GM21576 (cell line): ENCODE results near the gene TRIO.

Source experiments
- ATAC-seq: cut with Tn5 transposase; IDR thresholded peaks from one replicate; pipeline ENCODE4 v1.9.1; 2021; ENCODE audit warnings: mild to moderate bottlenecking, moderate library complexity; ENCODE audit not compliant: unreplicated experiment

Gene TRIO

GRCh38 chr5:14402424-14402823 lies 259.3 kb downstream of the TRIO start:
- ATAC-seq, result no peak

GRCh38 chr5:14404780-14405179 lies 261.6 kb downstream of the TRIO start:
- ATAC-seq, result no peak

GRCh38 chr5:14405267-14405666 lies 262.1 kb downstream of the TRIO start:
- no peak for ATAC-seq

DNA sequence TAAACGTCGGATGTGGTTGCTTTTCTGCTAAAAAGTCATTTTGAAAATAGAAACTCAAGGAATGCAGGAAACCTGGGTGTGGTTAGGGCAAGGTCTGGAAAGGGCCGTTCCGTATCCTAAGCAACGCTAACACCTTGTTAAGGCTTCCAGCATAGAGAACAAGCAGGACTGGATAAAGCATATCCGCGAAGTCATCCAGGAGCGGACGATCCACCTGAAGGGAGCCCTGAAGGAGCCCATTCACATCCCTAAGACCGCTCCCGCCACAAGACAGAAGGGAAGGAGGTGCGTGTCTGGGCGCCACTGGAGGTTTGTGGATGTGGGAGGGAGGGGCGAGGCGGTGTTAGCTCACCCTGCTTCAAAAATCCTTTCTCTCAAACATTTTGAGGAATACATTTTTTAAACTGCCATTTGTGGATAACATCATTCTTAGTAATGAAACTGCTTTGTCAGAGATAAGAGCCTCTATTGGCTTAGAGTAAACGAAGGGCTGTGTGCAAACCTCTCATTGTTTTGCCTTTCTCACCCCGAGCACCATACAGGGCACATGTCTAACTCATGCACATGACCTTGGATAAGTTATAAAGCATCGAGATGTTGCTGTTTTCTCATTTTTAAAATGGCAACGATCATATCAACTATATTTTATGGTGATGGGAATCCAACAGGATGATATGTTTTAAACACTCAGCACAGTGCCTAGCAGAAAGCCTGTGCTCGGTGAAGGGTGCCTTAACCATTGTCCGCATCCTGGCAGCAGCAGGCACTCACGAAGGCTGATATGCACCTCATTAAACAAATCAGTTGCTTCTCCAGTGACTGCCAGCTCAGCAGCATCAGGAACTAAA lies 262.8 kb downstream of the TRIO start:
- ATAC-seq, result no peak

DNA sequence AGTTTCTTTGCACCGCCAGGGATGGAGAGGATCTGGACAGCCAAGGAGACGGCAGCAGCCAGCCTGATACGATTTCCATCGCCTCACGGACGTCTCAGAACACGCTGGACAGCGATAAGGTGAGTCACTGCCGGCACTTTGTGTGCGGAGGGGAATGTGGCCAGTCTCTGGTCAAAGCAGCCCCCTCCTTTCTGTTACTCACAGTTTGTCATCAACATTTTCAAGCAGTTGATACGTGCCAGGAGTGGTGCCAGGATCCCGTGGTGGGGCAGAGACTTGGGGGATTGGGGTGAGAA lies 263.4 kb downstream of the TRIO start:
- no peak for ATAC-seq

DNA sequence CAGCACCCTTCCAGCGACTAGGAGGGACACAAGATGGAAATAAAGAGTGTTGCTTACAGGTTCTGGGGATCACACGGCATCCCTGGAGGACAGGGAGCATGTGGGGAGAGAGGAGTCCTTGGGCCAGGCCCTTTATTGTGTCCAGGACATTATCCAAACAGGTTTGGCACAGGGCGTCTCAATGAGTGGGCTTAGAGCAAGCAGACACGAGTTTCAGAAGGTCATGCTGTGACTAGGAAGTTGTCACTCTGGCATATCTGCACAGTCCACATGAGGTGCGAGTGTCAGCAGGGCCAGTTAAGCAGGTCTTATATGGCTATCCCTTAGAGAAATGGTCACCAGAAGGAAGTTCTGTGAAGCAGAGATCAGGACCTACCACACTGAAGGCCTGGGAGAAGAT lies 263.9 kb downstream of the TRIO start:
- ATAC-seq, result no peak

DNA sequence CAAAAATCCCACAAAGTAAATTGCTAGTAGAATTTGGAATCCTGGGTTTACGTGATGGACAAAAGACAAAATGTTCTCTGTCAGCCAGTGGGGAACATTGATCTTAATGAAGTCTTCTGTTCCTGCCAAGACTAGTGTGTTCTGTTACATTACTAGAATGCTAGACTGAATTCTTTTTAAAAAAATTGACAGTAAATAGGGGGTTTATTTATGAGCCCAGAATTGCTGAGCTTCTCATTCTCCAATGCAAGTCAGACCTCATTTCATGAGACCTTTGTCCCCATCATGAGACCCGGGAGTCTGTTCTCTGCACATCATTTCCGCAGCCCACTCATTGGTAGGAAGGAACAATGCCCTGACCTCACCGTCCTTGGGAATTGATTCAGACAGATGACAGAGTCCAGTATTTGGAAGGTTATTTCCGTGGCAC lies 264.6 kb downstream of the TRIO start:
- no peak for ATAC-seq

- no peak for ATAC-seq
These were observed 265.9 kb downstream of the TRIO start for GRCh38 chr5:14408969-14409586.

GRCh38 chr5:14410068-14410393 lies 266.9 kb downstream of the TRIO start:
- no peak for ATAC-seq

- no peak for ATAC-seq
These were observed 267.5 kb downstream of the TRIO start for GRCh38 chr5:14410394-14411201.

GRCh38 chr5:14411216-14411615 lies 268.1 kb downstream of the TRIO start:
- no peak for ATAC-seq

DNA sequence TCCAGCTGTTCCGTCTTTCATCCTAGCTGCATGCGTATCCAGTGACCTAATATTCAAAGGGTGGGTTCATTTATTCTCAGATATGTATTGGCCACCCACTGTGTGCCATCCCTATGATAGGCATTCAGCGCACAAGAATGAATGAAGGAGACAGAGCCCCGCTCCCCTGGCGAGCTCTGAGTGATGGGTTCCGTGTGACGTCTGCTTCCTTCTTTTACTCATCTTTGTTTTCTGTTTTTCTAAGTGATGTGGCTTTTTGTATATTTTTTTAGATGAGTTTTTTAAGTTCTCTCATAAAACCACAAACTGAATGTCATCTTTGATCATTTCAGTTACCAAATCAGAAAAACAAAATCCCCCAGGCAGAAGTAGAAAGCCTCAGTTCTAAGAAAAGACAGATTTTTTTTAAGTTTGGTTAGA lies 270.2 kb downstream of the TRIO start:
- ATAC-seq, result no peak

GRCh38 chr5:14414007-14414406 lies 270.9 kb downstream of the TRIO start:
- no peak for ATAC-seq

- no peak for ATAC-seq
These were observed 271.5 kb downstream of the TRIO start for GRCh38 chr5:14414656-14415023.

DNA sequence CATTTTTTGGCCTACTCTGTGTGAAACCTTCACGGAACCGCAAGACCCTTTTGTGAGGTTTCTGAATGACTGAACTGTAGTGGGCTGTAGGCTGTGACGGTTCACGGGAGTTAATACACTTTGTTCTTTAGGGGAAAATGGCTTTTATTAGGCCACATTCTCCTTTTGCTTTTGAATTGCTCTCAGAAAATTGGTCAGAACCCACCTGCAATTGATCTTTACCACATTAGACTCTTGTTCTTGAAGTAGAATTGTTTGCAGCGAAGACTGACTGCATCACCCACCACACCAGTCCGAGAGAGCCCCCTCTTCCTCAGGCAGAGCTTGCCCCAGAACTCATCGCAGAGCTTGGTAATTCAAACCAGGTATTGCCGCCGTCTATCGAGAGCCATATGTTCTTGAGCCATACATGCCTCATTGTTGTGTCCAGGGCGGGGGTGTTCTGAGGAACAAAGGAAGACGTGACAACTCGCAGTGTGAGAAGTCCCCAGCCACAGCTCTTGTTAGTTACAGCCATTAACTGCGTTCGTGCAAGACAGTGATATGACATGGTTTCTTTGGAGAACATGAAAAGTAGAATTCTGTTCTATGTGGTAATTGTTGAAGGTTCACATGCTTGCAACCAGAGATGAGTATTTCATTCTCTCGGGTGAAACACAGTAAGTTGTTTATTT lies 272.0 kb downstream of the TRIO start:
- peak; percentile 80 for ATAC-seq

- ATAC-seq, result no peak
These were observed 272.5 kb downstream of the TRIO start for GRCh38 chr5:14415698-14416074.

GRCh38 chr5:14416621-14417275 lies 273.6 kb downstream of the TRIO start:
- ATAC-seq, result no peak

DNA sequence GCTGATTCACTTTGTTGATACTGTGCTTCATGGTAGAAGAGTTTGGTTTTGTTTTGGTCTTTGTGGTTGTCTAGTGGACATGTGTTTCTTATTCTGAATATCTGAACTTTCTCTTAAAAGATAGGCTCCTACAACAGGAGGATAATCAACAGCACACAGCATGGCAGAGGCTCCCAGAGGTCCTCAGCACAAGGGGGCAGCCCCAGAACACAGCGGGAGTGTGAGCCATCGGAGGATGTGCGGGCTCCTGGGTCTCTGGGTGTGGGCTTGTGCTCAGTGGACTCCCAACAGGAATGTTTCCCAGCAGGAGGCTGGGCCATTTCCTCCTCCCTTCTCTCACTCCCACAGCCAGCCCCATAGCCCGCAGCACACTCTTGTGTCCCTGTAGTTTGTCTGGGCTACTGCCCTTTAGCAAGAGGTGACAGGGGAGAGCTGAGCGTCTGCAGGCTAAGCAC lies 274.2 kb downstream of the TRIO start:
- no peak for ATAC-seq

- ATAC-seq, result no peak
These were observed 274.9 kb downstream of the TRIO start for GRCh38 chr5:14417792-14418765.

- no peak for ATAC-seq
These were observed 276.5 kb downstream of the TRIO start for GRCh38 chr5:14419686-14420085.
